ENCODE measurements around the gene TOX2.

DNA sequence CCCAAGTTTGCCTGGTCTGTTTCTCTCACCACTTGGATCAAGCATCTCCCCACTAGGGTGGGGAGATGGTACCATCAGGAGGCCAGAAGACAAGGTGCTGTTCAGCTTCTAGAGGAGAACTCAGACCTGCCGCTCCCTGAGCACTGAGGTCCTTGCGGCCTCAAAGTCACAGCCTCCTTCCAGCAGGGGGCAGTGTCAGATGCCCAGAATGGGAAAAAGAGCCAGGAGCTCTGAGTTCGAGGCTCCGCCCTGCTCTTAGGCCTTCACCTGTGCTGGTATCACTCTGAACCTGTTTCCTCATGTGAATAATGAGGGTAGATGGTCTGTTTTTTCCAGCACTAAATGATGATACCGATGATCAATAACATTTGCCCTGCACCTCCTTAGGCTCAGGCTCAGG is 68.7 kb downstream of the TOX2 start:
- TF ChIP-seq, protein P1, sequence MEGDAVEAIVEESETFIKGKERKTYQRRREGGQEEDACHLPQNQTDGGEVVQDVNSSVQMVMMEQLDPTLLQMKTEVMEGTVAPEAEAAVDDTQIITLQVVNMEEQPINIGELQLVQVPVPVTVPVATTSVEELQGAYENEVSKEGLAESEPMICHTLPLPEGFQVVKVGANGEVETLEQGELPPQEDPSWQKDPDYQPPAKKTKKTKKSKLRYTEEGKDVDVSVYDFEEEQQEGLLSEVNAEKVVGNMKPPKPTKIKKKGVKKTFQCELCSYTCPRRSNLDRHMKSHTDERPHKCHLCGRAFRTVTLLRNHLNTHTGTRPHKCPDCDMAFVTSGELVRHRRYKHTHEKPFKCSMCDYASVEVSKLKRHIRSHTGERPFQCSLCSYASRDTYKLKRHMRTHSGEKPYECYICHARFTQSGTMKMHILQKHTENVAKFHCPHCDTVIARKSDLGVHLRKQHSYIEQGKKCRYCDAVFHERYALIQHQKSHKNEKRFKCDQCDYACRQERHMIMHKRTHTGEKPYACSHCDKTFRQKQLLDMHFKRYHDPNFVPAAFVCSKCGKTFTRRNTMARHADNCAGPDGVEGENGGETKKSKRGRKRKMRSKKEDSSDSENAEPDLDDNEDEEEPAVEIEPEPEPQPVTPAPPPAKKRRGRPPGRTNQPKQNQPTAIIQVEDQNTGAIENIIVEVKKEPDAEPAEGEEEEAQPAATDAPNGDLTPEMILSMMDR (IDR thresholded peaks at IDR 0.05; ENCODE audit: low read depth, low read length): peak; percentile 90
- no peak for TF ChIP-seq EZH2phosphoT487 (IDR thresholded peaks at IDR 0.05; ENCODE audit: low read depth)
